BJ (cell line): ENCODE results near the gene PNMA8A. TPM values are rescaled to one million over a fixed set of nuclear protein-coding genes. Genes with fewer than 3 reads are reported as not detected.

Experiments used
- CTCF ChIA-PET: fragments of 350-600 bp; formaldehyde crosslinking; extraction: SDS; loops from one replicate; lab custom pipeline; 2021; ENCODE audit warnings: antibody characterized with exemption, inconsistent platforms; lab: Yijun Ruan, JAX
- POLR2A ChIA-PET: fragments of 300-600 bp; sonication (Branson Sonifier 250); formaldehyde crosslinking; extraction: SDS; loops from one replicate; lab custom pipeline; 2021; ENCODE audit warnings: antibody characterized with exemption; lab: Charles Lee
- DNase-seq: peaks from one replicate; pipeline ENCODE4 v3.0.0-alpha.2; 2011; ENCODE audit warnings: low read depth
- H3K27me3 ChIP-seq: 2 replicates; pipeline ENCODE4 v1.6.0; 2011; ENCODE audit warnings: low read length; ENCODE audit not compliant: control insufficient read depth, insufficient read depth
- H3K36me3 ChIP-seq: 2 replicates; pipeline ENCODE4 v1.5.1; 2011; ENCODE audit warnings: low read length; ENCODE audit not compliant: control insufficient read depth, insufficient read depth
- H3K4me3 ChIP-seq: 2 replicates; pipeline ENCODE4 v1.5.1; 2011; ENCODE audit warnings: low read depth, mild to moderate bottlenecking, control low read depth, low read length
- CTCF ChIP-seq: IDR thresholded peaks from 2 replicates; pipeline ENCODE4 v1.5.1; 2011; ENCODE audit warnings: low read depth, mild to moderate bottlenecking, control low read depth, inconsistent platforms, low read length, moderate library complexity; ENCODE audit not compliant: insufficient read depth
- polyA minus RNA-seq: library from RNA; depleted of rRNA, polyadenylated mRNA; stranded (reverse); fragments of >200 nt; gene quantifications from 2 replicates; pipeline ENCODE4 v1.2.3, GENCODE V29; 2011; rRNA and poly(A)+ RNA removed
- polyA plus RNA-seq: library from polyadenylated mRNA; depleted of rRNA; stranded (reverse); fragments of >200 nt; gene quantifications from 2 replicates; pipeline ENCODE4 v1.2.3, GENCODE V29; 2011; rRNA removed

PNMA8A gene, protein sequence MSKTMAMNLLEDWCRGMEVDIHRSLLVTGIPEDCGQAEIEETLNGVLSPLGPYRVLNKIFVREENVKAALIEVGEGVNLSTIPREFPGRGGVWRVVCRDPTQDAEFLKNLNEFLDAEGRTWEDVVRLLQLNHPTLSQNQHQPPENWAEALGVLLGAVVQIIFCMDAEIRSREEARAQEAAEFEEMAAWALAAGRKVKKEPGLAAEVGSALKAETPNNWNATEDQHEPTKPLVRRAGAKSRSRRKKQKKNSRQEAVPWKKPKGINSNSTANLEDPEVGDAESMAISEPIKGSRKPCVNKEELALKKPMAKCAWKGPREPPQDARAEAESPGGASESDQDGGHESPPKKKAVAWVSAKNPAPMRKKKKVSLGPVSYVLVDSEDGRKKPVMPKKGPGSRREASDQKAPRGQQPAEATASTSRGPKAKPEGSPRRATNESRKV
- 0.65 and 0.74 TPM in 2 replicates for polyA plus RNA-seq
- polyA minus RNA-seq = 0.19 and 0.26 TPM in 2 replicates

- TF ChIP-seq CTCF = peak; percentile 16; the same call in 1 of the 2 replicates
- Histone ChIP-seq H3K27me3 (no peaks in the 10 kb centered on the region), H3K4me3 (peak within 1 kb of the TSS; percentile 24), H3K36me3 (no peaks in the 10 kb centered on the region)
- CTCF ChIA-PET = interaction anchor here (1.2 to 1.3 kb wide), 2 partner anchors 11 to 16 kb away, joined by 3 read pairs; no protein-coding TSS in a partner anchor
- DNase-seq = no peak
- POLR2A ChIA-PET = no interaction called here
Measured at GRCh38 chr19:46471116-46471733, at the start of gene PNMA8A. PNMA8A (minus strand) TSS chr19:46471563; CDS start chr19:46471035, 528 bp downstream.

DNA sequence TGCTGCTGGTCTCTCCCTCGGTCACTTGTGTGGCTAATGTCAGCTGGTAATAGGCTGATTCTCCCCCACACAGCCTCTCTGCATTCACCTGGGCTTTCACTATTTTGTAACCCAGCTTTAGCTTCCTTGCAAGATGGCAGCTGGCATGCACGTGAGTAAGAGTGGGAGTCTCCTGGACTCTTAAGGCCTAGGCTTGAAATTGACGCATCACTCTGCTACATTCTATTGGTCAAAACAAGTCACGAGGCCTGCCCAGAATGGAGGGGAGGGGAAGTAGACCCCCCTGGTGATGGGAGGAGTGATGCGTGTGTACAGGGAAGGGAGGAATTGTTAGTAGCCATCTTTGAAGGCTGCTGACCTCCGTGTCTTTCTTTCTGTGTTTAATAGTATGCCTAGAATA is 49.3 kb upstream of the PNMA8A start:
- no peak overlapping the region for H3K4me3 ChIP-seq
- ChIA-PET POLR2A (no interaction called here), CTCF (interaction anchor here (1.4 to 5.7 kb wide), 5 partner anchors 8 to 125 kb away, joined by 4 to 42 read pairs (median 29); no protein-coding TSS in a partner anchor)
- no peak for DNase-seq
- H3K27me3 ChIP-seq = no peaks in the 10 kb centered on the region
- H3K36me3 ChIP-seq = no peaks in the 10 kb centered on the region
- TF ChIP-seq CTCF = no peak

- ChIA-PET POLR2A (no interaction called here), CTCF (interaction anchor here (2.2 to 7.4 kb wide), 6 partner anchors 12 to 122 kb away, joined by 12 to 82 read pairs (median 36); no protein-coding TSS in a partner anchor)
- no peak for DNase-seq
- no peak for TF ChIP-seq CTCF
- Histone ChIP-seq H3K27me3 (0 out of 2 replicates have a peak, but pooled peaks cover 2% of the 10 kb centered on the region), H3K36me3 (no peaks in the 10 kb centered on the region), H3K4me3 (no peak overlapping the region)
Measured at GRCh38 chr19:46517471-46517870, 46.1 kb upstream of the PNMA8A start.

DNA sequence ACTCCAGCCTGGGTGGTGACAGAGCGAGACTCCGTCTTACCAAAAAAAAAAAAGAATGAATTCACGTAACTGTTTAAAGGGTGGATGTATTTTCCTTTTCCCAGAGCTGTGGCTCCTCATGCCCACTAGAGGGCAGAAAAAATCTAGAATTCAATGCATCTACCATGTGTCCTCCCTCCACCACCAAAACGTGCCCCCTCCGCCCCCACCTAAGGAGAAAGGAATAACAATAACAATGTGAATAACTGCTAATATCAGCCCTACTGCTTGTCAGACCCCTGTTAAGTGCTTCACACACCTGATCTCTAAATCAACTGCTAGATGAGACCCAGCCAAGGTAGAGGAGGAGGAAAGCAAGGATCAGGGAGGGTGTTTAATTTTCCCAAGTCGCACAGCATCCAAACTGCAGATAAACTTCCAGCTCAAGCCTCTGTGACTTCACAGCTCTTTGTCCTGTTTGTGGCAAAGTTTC is 44.6 kb upstream of the PNMA8A start:
- ChIA-PET CTCF (interaction anchor here (0.6 to 7.4 kb wide), 17 partner anchors 9 to 234 kb away, joined by 3 to 82 read pairs (median 12); partner anchors contain the start of gene DACT3), POLR2A (no interaction called here)
- TF ChIP-seq CTCF = peak; percentile 81
- H3K27me3 ChIP-seq = peaks cover 3% of the 10 kb centered on the region; the same call in 1 of the 2 replicates
- H3K4me3 ChIP-seq = no peak overlapping the region
- H3K36me3 ChIP-seq = no peaks in the 10 kb centered on the region
- DNase-seq = no peak

DNA sequence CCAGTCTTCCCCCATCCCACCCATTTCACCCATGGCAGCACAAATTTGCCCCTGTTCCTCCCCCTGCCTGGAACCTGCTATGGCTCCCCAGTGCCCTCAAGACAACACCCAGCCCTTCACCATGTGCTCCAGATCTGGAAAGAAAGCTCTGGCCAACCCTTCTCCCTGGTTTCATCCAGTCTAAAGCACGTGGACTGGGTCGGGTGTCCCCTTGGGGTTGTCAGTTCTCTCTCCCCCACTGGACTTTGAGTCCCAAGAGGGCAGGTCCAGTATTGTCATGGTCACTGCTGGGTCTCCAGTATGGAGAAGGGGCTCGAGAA is 43.9 kb upstream of the PNMA8A start:
- CTCF ChIA-PET = interaction anchor here (0.9 to 7.4 kb wide), 13 partner anchors 10 to 233 kb away, joined by 3 to 82 read pairs (median 20); no protein-coding TSS in a partner anchor
- Histone ChIP-seq H3K27me3 (peaks cover 3% of the 10 kb centered on the region; the same call in 1 of the 2 replicates), H3K36me3 (no peaks in the 10 kb centered on the region), H3K4me3 (no peak overlapping the region)
- POLR2A ChIA-PET = no interaction called here
- no peak for TF ChIP-seq CTCF
- DNase-seq = no peak
